AG04449 (cell line): ENCODE results near the gene SUPT6H.

Source experiments
- CTCF ChIA-PET: fragments of 350-600 bp; formaldehyde crosslinking; extraction: SDS; loops from one replicate; lab custom pipeline; 2021; ENCODE audit warnings: antibody characterized with exemption; lab: Yijun Ruan, JAX
- POLR2A ChIA-PET: fragments of 400-600, 350-600 bp; formaldehyde crosslinking; extraction: SDS; loops from one replicate; lab custom pipeline; 2020; ENCODE audit warnings: antibody characterized with exemption, inconsistent platforms; lab: Yijun Ruan, JAX
- DNase-seq: peaks from one replicate; pipeline ENCODE4 v3.0.0-alpha.2; 2010; ENCODE audit warnings: low read depth, low spot score
- H3K4me3 ChIP-seq: 2 replicates; pipeline ENCODE4 v1.5.1; 2011; ENCODE audit warnings: low read depth, mild to moderate bottlenecking, control low read depth, low read length
- TF ChIP-seq, protein P1 (sequence below): IDR thresholded peaks from one replicate; pipeline ENCODE4 v1.5.1; 2011; ENCODE audit warnings: mild to moderate bottlenecking, moderate library complexity, low read length, control low read depth, inconsistent platforms; ENCODE audit not compliant: insufficient read depth; ENCODE audit errors: missing control alignments

SUPT6H gene

GRCh38 chr17:28725660-28726225 lies 63.7 kb downstream of the SUPT6H start:
- POLR2A ChIA-PET = interaction anchor here (0.7 to 5.4 kb wide), 10 partner anchors 11 to 391 kb away, joined by 3 to 174 read pairs (median 9); partner anchors contain the start of genes PHF12, PROCA1 and TRAF4
- CTCF ChIA-PET = interaction anchor here (0.9 to 17.0 kb wide), 29 partner anchors 15 to 406 kb away, joined by 3 to 603 read pairs (median 9); partner anchors contain the start of genes BLTP2, PHF12, PROCA1 and TRAF4
- DNase-seq = no peak

GRCh38 chr17:28726226-28726626 lies 64.2 kb downstream of the SUPT6H start, which contains the start of gene TLCD1:
Gene TLCD1 (minus strand): TSS chr17:28726233. CDS start chr17:28726097, 136 bp downstream.
- DNase-seq = no peak
- TF ChIP-seq, protein P1, sequence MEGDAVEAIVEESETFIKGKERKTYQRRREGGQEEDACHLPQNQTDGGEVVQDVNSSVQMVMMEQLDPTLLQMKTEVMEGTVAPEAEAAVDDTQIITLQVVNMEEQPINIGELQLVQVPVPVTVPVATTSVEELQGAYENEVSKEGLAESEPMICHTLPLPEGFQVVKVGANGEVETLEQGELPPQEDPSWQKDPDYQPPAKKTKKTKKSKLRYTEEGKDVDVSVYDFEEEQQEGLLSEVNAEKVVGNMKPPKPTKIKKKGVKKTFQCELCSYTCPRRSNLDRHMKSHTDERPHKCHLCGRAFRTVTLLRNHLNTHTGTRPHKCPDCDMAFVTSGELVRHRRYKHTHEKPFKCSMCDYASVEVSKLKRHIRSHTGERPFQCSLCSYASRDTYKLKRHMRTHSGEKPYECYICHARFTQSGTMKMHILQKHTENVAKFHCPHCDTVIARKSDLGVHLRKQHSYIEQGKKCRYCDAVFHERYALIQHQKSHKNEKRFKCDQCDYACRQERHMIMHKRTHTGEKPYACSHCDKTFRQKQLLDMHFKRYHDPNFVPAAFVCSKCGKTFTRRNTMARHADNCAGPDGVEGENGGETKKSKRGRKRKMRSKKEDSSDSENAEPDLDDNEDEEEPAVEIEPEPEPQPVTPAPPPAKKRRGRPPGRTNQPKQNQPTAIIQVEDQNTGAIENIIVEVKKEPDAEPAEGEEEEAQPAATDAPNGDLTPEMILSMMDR = no peak
- ChIA-PET CTCF (interaction anchor here (0.5 to 17.0 kb wide), 48 partner anchors 7 to 406 kb away, joined by 3 to 603 read pairs (median 6); partner anchors contain the start of genes BLTP2, DHRS13, PHF12 and PROCA1), POLR2A (interaction anchor here (0.7 to 5.4 kb wide), 18 partner anchors 9 to 390 kb away, joined by 3 to 174 read pairs (median 3); partner anchors contain the start of genes DHRS13, PHF12 and TRAF4)
- H3K4me3 ChIP-seq = peak within 1 kb of the TSS; percentile 72

More at GRCh38 chr17:28725660-28726225, 63.7 kb downstream of the SUPT6H start:
- H3K4me3 ChIP-seq = peak overlapping the region; percentile 72
- TF ChIP-seq, protein P1 = no peak

- DNase-seq = no peak
- TF ChIP-seq, protein P1 = peak; percentile 100
- H3K4me3 ChIP-seq = peak overlapping the region; percentile 72
- ChIA-PET CTCF (interaction anchor here (0.5 to 17.0 kb wide), 60 partner anchors 8 to 417 kb away, joined by 3 to 603 read pairs (median 4); partner anchors contain the start of genes BLTP2, DHRS13, PHF12 and PROCA1), POLR2A (interaction anchor here (0.7 to 5.4 kb wide), 19 partner anchors 8 to 390 kb away, joined by 3 to 174 read pairs (median 3); partner anchors contain the start of genes DHRS13, PHF12, PROCA1 and TRAF4)
Measured at GRCh38 chr17:28726627-28727491, 64.9 kb downstream of the SUPT6H start.

DNA sequence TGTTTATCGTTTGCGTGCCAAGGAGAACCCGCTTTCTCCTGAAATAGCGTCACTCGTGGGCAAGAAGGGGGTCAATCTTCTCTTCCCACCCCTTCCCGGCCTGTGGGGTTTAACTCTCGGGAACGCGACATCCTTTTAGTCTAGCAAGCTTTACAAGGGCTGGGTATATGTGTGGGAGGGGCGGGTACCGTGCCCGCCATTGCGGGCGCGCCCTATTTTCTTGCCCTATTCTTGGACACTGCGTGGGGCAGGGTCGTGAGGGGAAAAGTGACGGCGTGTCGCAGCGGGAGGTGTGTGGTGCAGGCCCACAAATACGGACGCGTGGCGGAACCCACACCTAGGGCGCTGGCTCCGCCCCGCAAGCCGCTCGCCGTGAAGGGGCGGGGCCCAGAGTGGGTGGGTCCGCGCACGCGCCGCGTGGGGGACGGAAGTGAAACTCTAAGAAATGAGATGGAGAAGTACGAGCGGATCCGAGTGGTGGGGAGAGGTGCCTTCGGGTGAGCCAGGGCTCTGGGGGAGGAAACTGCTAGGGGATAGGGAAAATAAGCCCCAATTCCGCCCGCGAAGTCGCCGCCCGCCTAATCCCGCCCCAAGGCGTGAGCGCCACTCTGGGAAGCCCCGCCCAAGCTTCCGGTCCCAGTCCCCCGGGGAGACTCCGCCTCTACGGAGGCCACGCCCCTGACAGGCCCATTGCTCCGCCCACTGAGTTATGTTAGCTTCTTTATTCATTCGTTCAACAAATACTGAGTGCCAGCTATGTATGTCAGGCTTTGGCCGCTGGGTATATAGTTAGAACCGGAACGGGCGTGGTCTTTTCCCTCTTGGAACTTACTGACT lies 66.6 kb downstream of the SUPT6H start, which contains the start of gene NEK8:
Gene NEK8 (plus strand): TSS at position 425 of the 837 bp plus-strand sequence. CDS start 26 bp downstream, at position 451.
- DNase-seq = no peak
- TF ChIP-seq, protein P1 = no peak
- ChIA-PET POLR2A (interaction anchor here (1.2 to 5.4 kb wide), 4 partner anchors 9 to 222 kb away, joined by 3 to 174 read pairs (median 14); partner anchors contain the start of genes PHF12, RPL23A and TRAF4), CTCF (interaction anchor here (0.8 to 17.0 kb wide), 25 partner anchors 9 to 412 kb away, joined by 3 to 603 read pairs (median 13); partner anchors contain the start of genes DHRS13, PHF12, RPL23A and TRAF4)
- peak within 1 kb of the TSS; percentile 93 for H3K4me3 ChIP-seq

DNA sequence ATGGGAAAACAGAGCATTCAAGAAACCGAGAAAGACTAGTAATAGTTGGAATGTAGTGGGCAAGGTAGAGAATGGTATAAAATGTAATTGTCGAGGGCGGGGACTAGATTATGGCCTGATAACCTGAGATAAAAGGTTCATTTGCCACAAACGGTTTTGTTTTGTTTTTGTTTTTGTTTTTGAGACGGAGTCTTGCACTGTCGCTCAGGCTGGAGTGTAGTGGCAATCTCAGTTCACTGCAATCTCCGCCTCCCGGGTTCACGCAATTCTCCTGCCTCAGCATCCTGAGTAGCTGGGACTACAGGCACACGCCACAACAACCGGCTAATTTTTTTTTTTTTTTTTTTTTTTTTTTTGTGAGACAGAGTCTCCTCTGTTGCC lies 67.9 kb downstream of the SUPT6H start:
- no peak for DNase-seq
- no peak overlapping the region for H3K4me3 ChIP-seq
- ChIA-PET POLR2A (interaction anchor here (2.5 to 5.4 kb wide), 2 partner anchors 10 to 16 kb away, joined by 18 to 174 read pairs; partner anchors contain the start of genes RPL23A and TRAF4), CTCF (interaction anchor here (1.3 to 17.0 kb wide), 5 partner anchors 18 to 224 kb away, joined by 7 to 603 read pairs (median 80); partner anchors contain the start of genes PHF12 and TRAF4)
- TF ChIP-seq, protein P1 = no peak
